Endodermal cell (in vitro differentiated cells): ENCODE data around the gene A4GNT. TPM values are rescaled to one million over a fixed set of nuclear protein-coding genes. Genes with fewer than 3 reads are reported as not detected.
"Not testable (repeated sequence)": the region's sequence is repeated elsewhere in the genome, so short reads cannot be mapped to it uniquely, and the experiment has no call there.

ENCODE experiments used
- DNase-seq: peaks from one replicate; pipeline ENCODE4 v3.0.0-alpha.2; 2017
- H3K27ac ChIP-seq: 2 replicates; pipeline ENCODE4 v1.5.1; 2013; ENCODE audit warnings: mild to moderate bottlenecking, low read depth, low read length, moderate library complexity
- H3K27me3 ChIP-seq: 2 replicates; pipeline ENCODE4 v1.6.1; 2013; ENCODE audit warnings: mild to moderate bottlenecking, low read length, moderate library complexity; ENCODE audit not compliant: insufficient read depth, control insufficient read depth, poor library complexity, severe bottlenecking
- H3K36me3 ChIP-seq: 2 replicates; pipeline ENCODE4 v1.7.0; 2013; ENCODE audit warnings: mild to moderate bottlenecking, low read length, moderate library complexity; ENCODE audit not compliant: control insufficient read depth, insufficient read depth
- H3K4me1 ChIP-seq: one replicate; pipeline ENCODE4 v1.7.0; 2013; ENCODE audit warnings: low read length; ENCODE audit not compliant: control insufficient read depth, insufficient read depth
- H3K4me3 ChIP-seq: 2 replicates; pipeline ENCODE4 v1.5.1; 2013; ENCODE audit warnings: mild to moderate bottlenecking, low read length, moderate library complexity
- H3K9ac ChIP-seq: 2 replicates; pipeline ENCODE4 v1.6.1; 2013; ENCODE audit warnings: mild to moderate bottlenecking, low read length, moderate library complexity; ENCODE audit not compliant: poor library complexity, severe bottlenecking; ENCODE audit errors: extremely low read depth
- H3K9me3 ChIP-seq: 2 replicates; pipeline ENCODE4 v1.6.1; 2013; ENCODE audit warnings: mild to moderate bottlenecking, low read length, moderate library complexity; ENCODE audit not compliant: control insufficient read depth
- H3K27ac Mint-ChIP-seq: 2 replicates; pipeline ENCODE4 v1.8.0; 2020; ENCODE audit warnings: mixed read lengths
- H3K27me3 Mint-ChIP-seq: 2 replicates; pipeline ENCODE4 v1.8.0; 2021; ENCODE audit warnings: mild to moderate bottlenecking, mixed read lengths; ENCODE audit not compliant: insufficient read depth
- H3K36me3 Mint-ChIP-seq: 2 replicates; pipeline ENCODE4 v1.8.0; 2020; ENCODE audit warnings: low read depth, mixed read lengths
- H3K4me1 Mint-ChIP-seq: 2 replicates; pipeline ENCODE4 v1.8.0; 2020; ENCODE audit warnings: mixed read lengths
- H3K4me3 Mint-ChIP-seq: 2 replicates; pipeline ENCODE4 v1.8.0; 2020; ENCODE audit warnings: mild to moderate bottlenecking, moderate library complexity, mixed read lengths
- H3K9me3 Mint-ChIP-seq: 2 replicates; pipeline ENCODE4 v1.8.0; 2020; ENCODE audit warnings: mild to moderate bottlenecking, mixed read lengths
- WGBS, 2 experiments: methylation state at CpG; one replicate each; pipeline versions ENCODE4 v1.1.5 to v1.1.7; 2013; ENCODE audit warnings: missing lambda C conversion rate in 2 of 2, mixed read lengths in 1 of 2; ENCODE audit not compliant: insufficient coverage in 1 of 2, insufficient read length in 1 of 2; 5-methylcytosine and 5-hydroxymethylcytosine counted together
- total RNA-seq, 2 donors: library from RNA; stranded (reverse); fragmentation: NEBNext Ultra II Directional in 1 of 2; extraction: Animal tissue kit (Norgen Biotek cat#: 25700) in 1 of 2; gene quantifications; 2 replicates in 1 of 2; 3 replicates in 1 of 2; pipeline ENCODE4 v1.2.1, GENCODE V29; 2021
- TF ChIP-seq, protein P1 (sequence below): fragments of 200-600 bp; sonication (generic); conservative IDR thresholded peaks from 2 replicates; pipeline ENCODE4 v1.5.0; 2021; ENCODE audit warnings: antibody characterized with exemption, mild to moderate bottlenecking

A4GNT gene
- total RNA-seq, 2 donors from 2014 or later = not detected

DNA sequence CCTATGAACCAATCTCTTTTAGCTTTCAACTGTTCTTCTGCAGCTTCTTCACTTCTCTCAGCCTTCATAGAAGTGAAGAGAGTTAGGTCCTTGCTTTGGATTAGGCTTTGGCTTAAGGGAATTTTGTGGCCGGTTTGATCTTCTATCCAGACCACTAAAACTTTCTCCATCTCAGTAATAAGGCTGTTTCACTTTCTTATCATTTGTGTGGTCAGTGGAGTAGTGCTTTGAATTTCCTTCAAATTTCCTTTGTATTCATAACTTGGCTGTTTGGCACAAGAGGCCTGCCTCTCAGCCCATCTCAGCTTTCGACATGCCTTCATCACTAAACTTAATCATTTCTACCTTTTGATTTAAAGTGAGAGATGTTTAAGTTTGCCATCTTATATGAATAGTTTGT is 38.5 kb downstream of the A4GNT start:
- Mint-ChIP-seq H3K27ac (no peak overlapping the region), H3K36me3 (peaks cover 52% of the 10 kb centered on the region), H3K4me1 (peaks cover 2% of the 10 kb centered on the region), H3K9me3 (peaks cover 7% of the 10 kb centered on the region), H3K27me3 (no peaks in the 10 kb centered on the region), H3K4me3 (no peak overlapping the region)
- no peak overlapping the region for H3K27ac ChIP-seq
- TF ChIP-seq, protein P1, sequence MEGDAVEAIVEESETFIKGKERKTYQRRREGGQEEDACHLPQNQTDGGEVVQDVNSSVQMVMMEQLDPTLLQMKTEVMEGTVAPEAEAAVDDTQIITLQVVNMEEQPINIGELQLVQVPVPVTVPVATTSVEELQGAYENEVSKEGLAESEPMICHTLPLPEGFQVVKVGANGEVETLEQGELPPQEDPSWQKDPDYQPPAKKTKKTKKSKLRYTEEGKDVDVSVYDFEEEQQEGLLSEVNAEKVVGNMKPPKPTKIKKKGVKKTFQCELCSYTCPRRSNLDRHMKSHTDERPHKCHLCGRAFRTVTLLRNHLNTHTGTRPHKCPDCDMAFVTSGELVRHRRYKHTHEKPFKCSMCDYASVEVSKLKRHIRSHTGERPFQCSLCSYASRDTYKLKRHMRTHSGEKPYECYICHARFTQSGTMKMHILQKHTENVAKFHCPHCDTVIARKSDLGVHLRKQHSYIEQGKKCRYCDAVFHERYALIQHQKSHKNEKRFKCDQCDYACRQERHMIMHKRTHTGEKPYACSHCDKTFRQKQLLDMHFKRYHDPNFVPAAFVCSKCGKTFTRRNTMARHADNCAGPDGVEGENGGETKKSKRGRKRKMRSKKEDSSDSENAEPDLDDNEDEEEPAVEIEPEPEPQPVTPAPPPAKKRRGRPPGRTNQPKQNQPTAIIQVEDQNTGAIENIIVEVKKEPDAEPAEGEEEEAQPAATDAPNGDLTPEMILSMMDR = no peak
- no peaks in the 10 kb centered on the region for H3K4me1 ChIP-seq
- H3K36me3 ChIP-seq = peaks cover 82% of the 10 kb centered on the region
- H3K9me3 ChIP-seq = peaks cover 30% of the 10 kb centered on the region
- DNase-seq = no peak
- H3K27me3 ChIP-seq = no peaks in the 10 kb centered on the region
- no peak overlapping the region for H3K4me3 ChIP-seq
- no CpG with 5 or more reads among the region's 2 CpGs for WGBS, 2 experiments
- H3K9ac ChIP-seq = no peak overlapping the region

DNA sequence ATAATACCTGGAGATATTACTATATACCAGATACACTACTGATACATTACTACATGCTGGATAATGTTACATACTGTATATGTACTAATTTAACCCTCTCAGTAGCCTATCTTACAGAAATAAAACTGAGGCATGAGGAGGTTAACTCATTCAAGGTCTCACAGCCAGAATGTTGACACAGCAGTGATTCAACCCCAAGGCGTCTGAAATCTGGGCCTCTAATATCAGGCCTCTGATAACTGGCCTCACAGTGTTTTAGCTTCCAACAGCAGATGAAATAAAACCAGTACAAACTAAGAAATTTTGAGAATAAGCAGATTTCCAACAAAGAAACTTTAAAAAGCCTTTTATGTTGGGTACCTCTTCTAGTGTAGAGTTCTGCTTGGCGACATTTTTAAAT is 40.2 kb downstream of the A4GNT start:
- Mint-ChIP-seq H3K4me3 (no peak overlapping the region), H3K9me3 (peaks cover 7% of the 10 kb centered on the region), H3K36me3 (peaks cover 69% of the 10 kb centered on the region), H3K27me3 (no peaks in the 10 kb centered on the region), H3K27ac (no peak overlapping the region), H3K4me1 (peaks cover 2% of the 10 kb centered on the region)
- H3K27ac ChIP-seq = no peak overlapping the region
- H3K27me3 ChIP-seq = no peaks in the 10 kb centered on the region
- H3K9me3 ChIP-seq = peaks cover 32% of the 10 kb centered on the region
- no peak for DNase-seq
- no peak overlapping the region for H3K9ac ChIP-seq
- peak overlapping the region; percentile 16 for H3K4me3 ChIP-seq
- H3K4me1 ChIP-seq = no peaks in the 10 kb centered on the region
- H3K36me3 ChIP-seq = peaks cover 84% of the 10 kb centered on the region
- 92% methylated on average over 2 of the region's 2 CpGs for WGBS, 2 experiments
- TF ChIP-seq, protein P1 = no peak

GRCh38 chr3:138089091-138089490 is 43.1 kb downstream of the A4GNT start:
- TF ChIP-seq, protein P1 = no peak
- Mint-ChIP-seq H3K27ac (no peak overlapping the region), H3K9me3 (peaks cover 12% of the 10 kb centered on the region), H3K27me3 (no peaks in the 10 kb centered on the region), H3K36me3 (peaks cover 75% of the 10 kb centered on the region), H3K4me1 (peaks cover 2% of the 10 kb centered on the region), H3K4me3 (no peak overlapping the region)
- Histone ChIP-seq H3K9ac (no peak overlapping the region), H3K9me3 (peaks cover 26% of the 10 kb centered on the region), H3K27ac (no peak overlapping the region), H3K4me3 (no peak overlapping the region), H3K27me3 (no peaks in the 10 kb centered on the region), H3K36me3 (peaks cover 72% of the 10 kb centered on the region), H3K4me1 (no peaks in the 10 kb centered on the region)
- DNase-seq = no peak
- 87 to 98% methylated on average over 2 to 3 of the region's 3 CpGs for WGBS, 2 experiments

DNA sequence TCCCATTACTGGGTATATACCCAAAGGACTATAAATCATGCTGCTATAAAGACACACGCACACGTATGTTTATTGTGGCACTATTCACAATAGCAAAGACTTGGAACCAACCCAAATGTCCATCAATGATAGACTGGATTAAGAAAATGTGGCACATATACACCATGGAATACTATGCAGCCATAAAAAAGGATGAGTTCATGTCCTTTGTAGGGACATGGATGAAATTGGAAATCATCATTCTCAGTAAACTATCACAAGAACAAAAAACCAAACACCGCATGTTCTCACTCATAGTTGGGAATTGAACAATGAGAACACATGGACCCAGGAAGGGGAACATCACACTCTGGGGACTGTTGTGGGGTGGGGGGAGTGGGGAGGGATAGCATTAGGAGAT is 46.4 kb downstream of the A4GNT start:
- Mint-ChIP-seq H3K36me3 (peaks cover 68% of the 10 kb centered on the region), H3K4me1 (peaks cover 18% of the 10 kb centered on the region)
- H3K27ac ChIP-seq, H3K27me3 Mint-ChIP-seq, H3K4me3 ChIP-seq, DNase-seq, H3K4me1 ChIP-seq, H3K27ac Mint-ChIP-seq, H3K27me3 ChIP-seq, H3K9me3 Mint-ChIP-seq, H3K9me3 ChIP-seq, H3K4me3 Mint-ChIP-seq, H3K9ac ChIP-seq: not testable (repeated sequence)
- peaks cover 80% of the 10 kb centered on the region for H3K36me3 ChIP-seq
- no CpG with 5 or more reads among the region's 3 CpGs for WGBS, 2 experiments
